Trophoblast cell (in vitro differentiated cells and primary cell): Measurements from ENCODE around the gene SCMH1.

ENCODE experiments used
- DNase-seq, 2 donors: peaks; one replicate each; pipeline ENCODE4 v3.0.0-alpha.2; 2016
- H2AFZ ChIP-seq: 2 replicates; pipeline ENCODE4 v1.6.1; 2013; ENCODE audit warnings: low read length, moderate library complexity, mild to moderate bottlenecking; ENCODE audit not compliant: insufficient read depth, poor library complexity
- H2AK5ac ChIP-seq: 2 replicates; pipeline ENCODE4 v1.6.1; 2013; ENCODE audit warnings: mild to moderate bottlenecking, low read length
- H2BK120ac ChIP-seq: 2 replicates; pipeline ENCODE4 v1.6.1; 2013; ENCODE audit warnings: low read length, mild to moderate bottlenecking, moderate library complexity; ENCODE audit not compliant: insufficient read depth, poor library complexity
- H2BK12ac ChIP-seq: 2 replicates; pipeline ENCODE4 v1.6.1; 2013; ENCODE audit warnings: mild to moderate bottlenecking, low read length, moderate library complexity
- H2BK5ac ChIP-seq: 2 replicates; pipeline ENCODE4 v1.6.1; 2013; ENCODE audit warnings: low read length, low read depth, moderate library complexity, mild to moderate bottlenecking; ENCODE audit not compliant: poor library complexity
- H3K14ac ChIP-seq: 2 replicates; pipeline ENCODE4 v1.6.1; 2013; ENCODE audit warnings: mild to moderate bottlenecking, low read length
- H3K18ac ChIP-seq: 2 replicates; pipeline ENCODE4 v1.6.1; 2013; ENCODE audit warnings: mild to moderate bottlenecking, low read length
- H3K23ac ChIP-seq: 2 replicates; pipeline ENCODE4 v1.6.1; 2013; ENCODE audit warnings: low read length
- H3K27ac ChIP-seq: 2 replicates; pipeline ENCODE4 v1.5.1; 2013; ENCODE audit warnings: low read depth, mild to moderate bottlenecking, inconsistent platforms, low read length, moderate library complexity
- H3K27me3 ChIP-seq: 2 replicates; pipeline ENCODE4 v1.6.1; 2013; ENCODE audit warnings: inconsistent platforms, mild to moderate bottlenecking, low read length, moderate library complexity; ENCODE audit not compliant: insufficient read depth
- H3K36me3 ChIP-seq, 2 experiments: 1 replicate in 1 of 2; 2 replicates in 1 of 2; pipeline ENCODE4 v1.6.1; 2013; ENCODE audit warnings: low read length in 2 of 2, mild to moderate bottlenecking in 2 of 2, moderate library complexity in 1 of 2; ENCODE audit not compliant: insufficient read depth in 2 of 2, control insufficient read depth in 1 of 2
- H3K4ac ChIP-seq: 2 replicates; pipeline ENCODE4 v1.6.1; 2013; ENCODE audit warnings: low read depth, mild to moderate bottlenecking, low read length, moderate library complexity
- H3K4me1 ChIP-seq, 2 experiments: 1 replicate in 1 of 2; 2 replicates in 1 of 2; pipeline ENCODE4 v1.6.1; 2013; ENCODE audit warnings: low read length in 2 of 2, mild to moderate bottlenecking in 2 of 2, moderate library complexity in 1 of 2; ENCODE audit not compliant: insufficient read depth in 2 of 2, control insufficient read depth in 1 of 2
- H3K4me2 ChIP-seq: 2 replicates; pipeline ENCODE4 v1.6.1; 2013; ENCODE audit warnings: inconsistent platforms, mild to moderate bottlenecking, low read length, moderate library complexity
- H3K4me3 ChIP-seq: 2 replicates; pipeline ENCODE4 v1.5.1; 2013; ENCODE audit warnings: mild to moderate bottlenecking, low read depth, low read length, inconsistent platforms
- H3K79me1 ChIP-seq: one replicate; pipeline ENCODE4 v1.6.1; 2013; ENCODE audit warnings: low read length
- H3K79me2 ChIP-seq: 2 replicates; pipeline ENCODE4 v1.6.1; 2013; ENCODE audit warnings: low read length, mild to moderate bottlenecking; ENCODE audit not compliant: control insufficient read depth, insufficient read depth, poor library complexity
- H3K9ac ChIP-seq: 2 replicates; pipeline ENCODE4 v1.6.1; 2013; ENCODE audit warnings: mild to moderate bottlenecking, low read length
- H3K9me3 ChIP-seq: 2 replicates; pipeline ENCODE4 v1.6.1; 2013; ENCODE audit warnings: low read depth, mild to moderate bottlenecking, control low read depth, inconsistent platforms, low read length; ENCODE audit not compliant: insufficient read depth
- H4K12ac ChIP-seq: 2 replicates; pipeline ENCODE4 v1.6.1; 2013; ENCODE audit warnings: low read depth, mild to moderate bottlenecking, low read length, moderate library complexity
- H4K8ac ChIP-seq: 2 replicates; pipeline ENCODE4 v1.6.1; 2013; ENCODE audit warnings: low read depth, mild to moderate bottlenecking, low read length, moderate library complexity
- H4K91ac ChIP-seq: one replicate; pipeline ENCODE4 v1.6.1; 2013; ENCODE audit warnings: low read depth, mild to moderate bottlenecking, low read length, moderate library complexity
- WGBS: extraction: QIAGEN DNeasy Blood & Tissue Kit; methylation state at CpG from one replicate; pipeline ENCODE4 v1.1.7; 2013; ENCODE audit warnings: missing lambda C conversion rate; ENCODE audit not compliant: insufficient read length, insufficient coverage; ENCODE audit errors: extremely low coverage; 5-methylcytosine and 5-hydroxymethylcytosine counted together

SCMH1 gene

DNA sequence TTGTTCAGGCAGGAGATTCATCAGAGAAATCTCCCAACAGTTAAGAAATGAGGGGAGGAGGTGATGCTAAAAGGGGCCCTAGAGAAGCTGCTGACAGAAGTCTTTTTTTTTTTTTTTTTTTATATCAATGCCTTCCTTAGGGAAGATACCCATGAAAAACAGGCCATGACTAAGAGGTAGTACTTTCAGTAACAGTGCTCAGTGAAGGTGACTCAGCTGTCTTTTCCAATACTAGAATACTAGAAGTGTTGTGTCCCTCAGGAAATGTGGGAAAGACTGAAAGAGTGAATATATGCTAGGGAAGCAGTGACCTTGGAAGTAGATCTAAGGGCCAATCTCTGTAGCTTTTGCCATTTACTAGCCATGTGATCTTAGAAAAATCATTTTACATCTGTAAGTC lies 168.1 kb downstream of the SCMH1 start:
- Histone ChIP-seq H3K4me2 (no peak overlapping the region), H3K18ac (no peak overlapping the region), H4K8ac (no peak overlapping the region), H2AK5ac (no peak overlapping the region), H3K4ac (no peak overlapping the region), H3K4me1 (no peaks in the 10 kb centered on the region), H2BK5ac (no peak overlapping the region), H2BK12ac (no peak overlapping the region), H3K79me1 (peaks cover 2% of the 10 kb centered on the region), H3K79me2 (no peaks in the 10 kb centered on the region), H3K27ac (no peak overlapping the region), H3K14ac (no peak overlapping the region), H3K23ac (no peak overlapping the region), H3K9me3 (no peaks in the 10 kb centered on the region), H3K27me3 (no peaks in the 10 kb centered on the region), H2BK120ac (no peak overlapping the region), H3K4me3 (no peak overlapping the region), H3K36me3 (peaks cover 4 to 6% of the 10 kb centered on the region in 2 experiments), H4K12ac (no peak overlapping the region), H4K91ac (no peak overlapping the region), H3K9ac (no peak overlapping the region), H2AFZ (no peak overlapping the region)
- DNase-seq, result no peak

DNA sequence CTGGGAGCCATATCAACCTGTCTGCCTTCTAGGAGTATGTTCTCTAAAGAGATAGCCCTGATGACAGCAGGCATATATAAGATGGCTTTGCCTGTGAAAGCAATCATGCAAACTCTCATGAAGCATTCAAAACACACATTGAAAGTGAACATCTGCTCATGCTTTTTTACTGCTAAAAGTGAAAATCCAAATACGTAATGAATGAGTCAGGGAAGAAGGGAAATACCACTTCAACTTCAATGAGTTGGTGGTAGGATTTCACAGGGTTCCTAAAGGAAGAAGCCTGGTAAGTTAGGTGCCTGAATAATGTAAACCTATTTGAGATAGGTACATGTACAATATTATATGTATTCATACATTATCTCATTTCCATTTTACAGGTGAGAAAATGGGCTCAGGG lies 170.1 kb downstream of the SCMH1 start:
- peaks cover 2% of the 10 kb centered on the region for H3K79me1 ChIP-seq
- H2AK5ac ChIP-seq, result no peak overlapping the region
- H3K27me3 ChIP-seq, result no peaks in the 10 kb centered on the region
- H2BK5ac ChIP-seq, result no peak overlapping the region
- H3K27ac ChIP-seq, result no peak overlapping the region
- no peaks in the 10 kb centered on the region for H3K4me1 ChIP-seq
- H3K14ac ChIP-seq, result no peak overlapping the region
- H3K79me2 ChIP-seq, result no peaks in the 10 kb centered on the region
- H3K18ac ChIP-seq, result no peak overlapping the region
- H3K4me3 ChIP-seq, result no peak overlapping the region
- H3K4me2 ChIP-seq, result no peak overlapping the region
- no peak overlapping the region for H4K8ac ChIP-seq
- H3K9ac ChIP-seq, result no peak overlapping the region
- no CpG with 5 or more reads among the region's 1 CpG for WGBS
- DNase-seq, result peak in 1 of 2 donors; percentile 58
- H3K36me3 ChIP-seq, result peaks cover 4 to 6% of the 10 kb centered on the region in 2 experiments
- H2AFZ ChIP-seq, result no peak overlapping the region
- no peak overlapping the region for H4K91ac ChIP-seq
- H4K12ac ChIP-seq, result no peak overlapping the region
- no peaks in the 10 kb centered on the region for H3K9me3 ChIP-seq
- H2BK12ac ChIP-seq, result no peak overlapping the region
- H3K23ac ChIP-seq, result no peak overlapping the region
- H2BK120ac ChIP-seq, result no peak overlapping the region
- no peak overlapping the region for H3K4ac ChIP-seq

DNA sequence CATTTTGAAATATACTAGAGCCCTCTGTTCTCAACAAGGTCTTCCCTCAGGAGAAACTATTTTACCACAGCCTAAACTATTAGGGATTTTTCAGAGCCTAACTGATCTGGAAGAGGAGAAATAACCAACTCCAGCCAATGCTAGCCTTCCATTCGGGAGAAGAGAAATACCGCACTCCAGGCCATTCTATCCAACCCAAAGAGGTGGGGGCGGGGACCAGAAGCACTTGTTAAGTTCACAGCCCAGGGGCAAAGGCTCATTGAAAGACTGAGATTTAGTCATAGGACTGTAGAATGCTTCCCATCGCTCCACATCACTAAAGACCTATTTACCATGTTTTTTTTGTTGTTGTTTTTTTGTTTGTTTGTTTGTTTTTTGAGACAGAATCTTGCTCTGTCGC lies 185.2 kb downstream of the SCMH1 start:
- Histone ChIP-seq H3K27me3 (no peaks in the 10 kb centered on the region), H3K4me2 (no peak overlapping the region), H2AK5ac (no peak overlapping the region), H3K4ac (no peak overlapping the region), H3K14ac (no peak overlapping the region), H3K36me3 (peaks cover 5 to 7% of the 10 kb centered on the region in 2 experiments), H2BK12ac (no peak overlapping the region), H3K9ac (no peak overlapping the region), H3K79me1 (no peaks in the 10 kb centered on the region), H4K12ac (no peak overlapping the region), H2BK120ac (no peak overlapping the region), H3K23ac (no peak overlapping the region), H3K9me3 (peaks cover 2% of the 10 kb centered on the region), H3K27ac (no peak overlapping the region), H4K91ac (no peak overlapping the region), H3K18ac (no peak overlapping the region), H4K8ac (no peak overlapping the region), H2BK5ac (no peak overlapping the region), H3K79me2 (no peaks in the 10 kb centered on the region), H2AFZ (no peak overlapping the region), H3K4me3 (no peak overlapping the region), H3K4me1 (no peaks in the 10 kb centered on the region)
- WGBS, result no CpG with 5 or more reads among the region's 5 CpGs
- no peak for DNase-seq

DNA sequence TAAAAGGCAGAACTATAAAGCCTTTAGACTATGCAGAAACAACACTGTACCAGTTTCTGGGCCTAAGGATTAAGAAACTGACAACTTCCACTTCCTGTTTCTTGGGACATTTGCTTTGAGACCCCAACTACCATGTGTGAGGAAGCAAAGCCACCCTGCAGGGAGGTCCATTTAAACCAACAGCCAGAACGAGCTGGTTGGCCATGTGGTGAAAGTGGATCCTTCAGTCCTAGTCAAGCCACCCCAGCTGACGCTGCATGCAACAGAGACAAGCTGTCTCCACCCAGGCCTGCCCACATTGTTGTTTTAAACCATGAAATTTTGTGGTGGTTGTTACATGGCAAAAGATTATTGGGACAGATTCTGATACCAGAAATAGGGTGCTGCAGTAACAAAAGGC lies 188.8 kb downstream of the SCMH1 start:
- no peak overlapping the region for H4K91ac ChIP-seq
- H2BK5ac ChIP-seq, result no peak overlapping the region
- no peak overlapping the region for H2BK12ac ChIP-seq
- no peak overlapping the region for H3K4me2 ChIP-seq
- no peak overlapping the region for H3K14ac ChIP-seq
- no peak overlapping the region for H3K27ac ChIP-seq
- no peaks in the 10 kb centered on the region for H3K9me3 ChIP-seq
- no peaks in the 10 kb centered on the region for H3K79me1 ChIP-seq
- no peaks in the 10 kb centered on the region for H3K79me2 ChIP-seq
- no peak overlapping the region for H3K18ac ChIP-seq
- H3K23ac ChIP-seq, result no peak overlapping the region
- H2AFZ ChIP-seq, result no peak overlapping the region
- no peak overlapping the region for H4K8ac ChIP-seq
- H2BK120ac ChIP-seq, result no peak overlapping the region
- no CpG with 5 or more reads among the region's 2 CpGs for WGBS
- H3K4me1 ChIP-seq, result no peaks in the 10 kb centered on the region
- no peak overlapping the region for H4K12ac ChIP-seq
- H3K27me3 ChIP-seq, result no peaks in the 10 kb centered on the region
- H3K4me3 ChIP-seq, result no peak overlapping the region
- H3K4ac ChIP-seq, result no peak overlapping the region
- no peak for DNase-seq
- peaks cover 5 to 10% of the 10 kb centered on the region in 2 experiments for H3K36me3 ChIP-seq
- H2AK5ac ChIP-seq, result no peak overlapping the region
- no peak overlapping the region for H3K9ac ChIP-seq
